Measurements from ENCODE around the gene TAF1C.

The TAF1C gene

DNA sequence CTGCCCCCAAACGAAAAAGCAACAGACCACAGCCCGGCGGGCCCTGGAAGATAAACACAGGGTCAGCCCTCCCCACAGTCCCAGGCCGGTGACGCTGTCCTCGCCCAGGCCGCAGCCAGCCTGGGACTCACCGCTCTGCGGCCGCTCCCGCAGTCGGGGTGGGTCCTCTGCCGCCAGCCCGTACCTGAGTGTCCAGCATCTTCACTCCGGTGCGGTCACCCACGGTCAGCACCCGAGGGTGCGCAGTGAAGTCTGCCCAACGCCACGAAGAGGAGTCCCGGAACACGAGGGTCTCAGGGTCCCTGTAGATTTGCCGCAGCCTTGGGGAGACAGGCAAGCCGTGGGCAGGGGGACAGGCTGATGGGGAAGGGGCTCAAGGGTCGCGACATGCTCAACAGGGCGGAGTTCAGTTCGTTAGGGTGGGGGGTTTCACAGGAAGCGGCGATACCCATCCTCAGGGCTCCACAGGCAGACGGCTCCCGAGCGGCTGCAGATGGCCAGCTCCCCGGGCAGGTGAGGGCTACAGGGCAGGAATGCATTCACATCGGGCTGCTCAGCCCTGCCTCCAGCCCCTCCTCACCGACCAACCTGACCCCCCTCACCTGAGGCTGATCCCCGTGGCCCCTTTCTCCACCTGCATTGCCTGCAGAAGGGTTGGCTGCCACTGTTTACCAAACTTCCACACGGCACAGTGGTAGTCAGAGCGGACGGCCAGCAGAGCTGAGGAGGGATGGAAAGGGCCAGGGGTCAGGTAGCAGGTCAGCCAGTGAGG lies 5.5 kb downstream of the TAF1C start:
- peaks cover 13% of the 10 kb centered on the region for H3K4me1 ChIP-seq (ENCODE audit: insufficient read depth, poor library complexity, severe bottlenecking)
- H3K4me3 ChIP-seq (ENCODE audit: severe bottlenecking), result no peak overlapping the region
- TF ChIP-seq, protein P1, sequence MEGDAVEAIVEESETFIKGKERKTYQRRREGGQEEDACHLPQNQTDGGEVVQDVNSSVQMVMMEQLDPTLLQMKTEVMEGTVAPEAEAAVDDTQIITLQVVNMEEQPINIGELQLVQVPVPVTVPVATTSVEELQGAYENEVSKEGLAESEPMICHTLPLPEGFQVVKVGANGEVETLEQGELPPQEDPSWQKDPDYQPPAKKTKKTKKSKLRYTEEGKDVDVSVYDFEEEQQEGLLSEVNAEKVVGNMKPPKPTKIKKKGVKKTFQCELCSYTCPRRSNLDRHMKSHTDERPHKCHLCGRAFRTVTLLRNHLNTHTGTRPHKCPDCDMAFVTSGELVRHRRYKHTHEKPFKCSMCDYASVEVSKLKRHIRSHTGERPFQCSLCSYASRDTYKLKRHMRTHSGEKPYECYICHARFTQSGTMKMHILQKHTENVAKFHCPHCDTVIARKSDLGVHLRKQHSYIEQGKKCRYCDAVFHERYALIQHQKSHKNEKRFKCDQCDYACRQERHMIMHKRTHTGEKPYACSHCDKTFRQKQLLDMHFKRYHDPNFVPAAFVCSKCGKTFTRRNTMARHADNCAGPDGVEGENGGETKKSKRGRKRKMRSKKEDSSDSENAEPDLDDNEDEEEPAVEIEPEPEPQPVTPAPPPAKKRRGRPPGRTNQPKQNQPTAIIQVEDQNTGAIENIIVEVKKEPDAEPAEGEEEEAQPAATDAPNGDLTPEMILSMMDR (IDR thresholded peaks at IDR 0.05; ENCODE audit: poor library complexity, severe bottlenecking), result no peak
- H3K36me3 ChIP-seq (ENCODE audit: low read depth), result peaks cover 46% of the 10 kb centered on the region
- H3K9me3 ChIP-seq (ENCODE audit: severe bottlenecking), result no peaks in the 10 kb centered on the region
- ATAC-seq (ENCODE audit: low read depth) (no peak), DNase-seq (ENCODE audit: low spot score) (no peak)
- no peaks in the 10 kb centered on the region for H3K27me3 ChIP-seq (ENCODE audit: insufficient read depth, poor library complexity, severe bottlenecking)
- no peak overlapping the region for H3K27ac ChIP-seq (ENCODE audit: poor library complexity, severe bottlenecking)

DNA sequence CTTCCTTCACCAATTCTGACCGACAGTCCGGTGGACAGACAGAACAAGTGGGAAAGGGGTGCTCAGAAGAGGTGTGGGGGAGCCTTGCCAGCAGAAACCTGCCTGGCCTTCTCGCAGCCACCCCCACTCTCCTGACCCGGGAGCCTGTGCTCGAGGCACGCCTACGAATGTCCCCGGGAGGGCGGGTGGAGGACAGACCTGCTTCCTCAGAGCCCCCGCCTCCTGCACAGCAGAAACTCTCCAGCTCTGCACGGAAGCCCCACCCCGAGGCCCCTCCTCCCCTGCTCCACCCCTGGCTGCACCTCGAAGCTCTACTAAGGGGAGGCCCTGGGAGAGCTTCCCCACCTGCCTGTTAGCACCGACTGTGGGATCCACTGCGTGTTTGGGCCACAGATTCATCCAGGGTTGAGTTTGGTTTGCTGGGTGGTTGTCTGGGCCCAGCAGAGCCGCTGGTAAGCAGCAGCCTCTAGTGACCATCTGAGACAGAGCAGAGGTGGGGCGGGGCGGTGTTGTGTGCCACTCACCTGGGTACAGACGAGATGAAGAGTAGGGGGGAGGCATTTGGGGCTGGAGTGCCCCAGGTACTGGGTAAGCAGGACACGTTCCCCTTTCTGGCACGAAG lies 6.2 kb downstream of the TAF1C start:
- Histone ChIP-seq H3K4me3 (ENCODE audit: severe bottlenecking) (no peak overlapping the region), H3K4me1 (ENCODE audit: insufficient read depth, poor library complexity, severe bottlenecking) (peaks cover 16% of the 10 kb centered on the region), H3K27ac (ENCODE audit: poor library complexity, severe bottlenecking) (no peak overlapping the region), H3K36me3 (ENCODE audit: low read depth) (peaks cover 46% of the 10 kb centered on the region), H3K9me3 (ENCODE audit: severe bottlenecking) (no peaks in the 10 kb centered on the region), H3K27me3 (ENCODE audit: insufficient read depth, poor library complexity, severe bottlenecking) (no peaks in the 10 kb centered on the region)
- DNase-seq (ENCODE audit: low spot score), result no peak
- ATAC-seq (ENCODE audit: low read depth), result no peak
- TF ChIP-seq, protein P1 (IDR thresholded peaks at IDR 0.05; ENCODE audit: poor library complexity, severe bottlenecking), result no peak

DNA sequence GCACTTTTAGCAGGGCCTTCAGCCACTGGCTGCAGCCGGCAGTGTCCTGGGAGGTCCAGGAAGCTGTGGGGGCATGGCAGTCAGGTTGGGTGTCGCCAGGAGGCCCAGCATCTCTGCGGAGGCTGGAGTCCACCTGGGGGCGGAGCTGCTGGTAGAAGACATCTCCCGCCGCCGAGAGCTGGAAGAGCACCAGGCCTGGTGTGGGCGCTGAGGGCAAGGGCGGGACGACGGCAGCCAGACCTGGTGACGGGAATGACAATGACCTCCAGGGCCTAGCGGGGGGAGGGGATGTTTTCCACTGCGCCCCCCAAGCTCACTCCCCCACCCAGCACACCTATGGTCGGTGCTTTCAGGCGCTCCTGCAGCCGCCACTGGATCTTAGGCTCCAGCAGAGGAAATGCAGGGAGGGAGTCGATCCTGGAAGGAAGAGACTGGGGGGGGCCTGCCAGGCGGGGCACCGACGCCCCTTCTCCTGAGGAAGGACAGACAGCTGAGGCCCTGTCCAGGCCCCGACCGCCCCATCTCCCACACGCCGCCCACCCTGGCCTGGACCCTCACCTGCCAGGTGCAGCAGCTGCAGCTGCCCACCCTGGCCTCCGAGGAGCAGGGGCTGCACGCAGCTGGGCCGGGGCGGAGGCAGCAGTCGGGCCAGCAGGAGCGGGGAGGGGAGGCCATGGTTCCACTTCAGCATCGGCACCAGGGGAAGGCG lies 7.1 kb downstream of the TAF1C start:
- Histone ChIP-seq H3K9me3 (ENCODE audit: severe bottlenecking) (no peaks in the 10 kb centered on the region), H3K27ac (ENCODE audit: poor library complexity, severe bottlenecking) (no peak overlapping the region), H3K4me1 (ENCODE audit: insufficient read depth, poor library complexity, severe bottlenecking) (peaks cover 16% of the 10 kb centered on the region), H3K27me3 (ENCODE audit: insufficient read depth, poor library complexity, severe bottlenecking) (no peaks in the 10 kb centered on the region), H3K36me3 (ENCODE audit: low read depth) (peaks cover 40% of the 10 kb centered on the region), H3K4me3 (ENCODE audit: severe bottlenecking) (no peak overlapping the region)
- ATAC-seq (ENCODE audit: low read depth) (no peak), DNase-seq (ENCODE audit: low spot score) (no peak)
- TF ChIP-seq, protein P1 (IDR thresholded peaks at IDR 0.05; ENCODE audit: poor library complexity, severe bottlenecking), result no peak

DNA sequence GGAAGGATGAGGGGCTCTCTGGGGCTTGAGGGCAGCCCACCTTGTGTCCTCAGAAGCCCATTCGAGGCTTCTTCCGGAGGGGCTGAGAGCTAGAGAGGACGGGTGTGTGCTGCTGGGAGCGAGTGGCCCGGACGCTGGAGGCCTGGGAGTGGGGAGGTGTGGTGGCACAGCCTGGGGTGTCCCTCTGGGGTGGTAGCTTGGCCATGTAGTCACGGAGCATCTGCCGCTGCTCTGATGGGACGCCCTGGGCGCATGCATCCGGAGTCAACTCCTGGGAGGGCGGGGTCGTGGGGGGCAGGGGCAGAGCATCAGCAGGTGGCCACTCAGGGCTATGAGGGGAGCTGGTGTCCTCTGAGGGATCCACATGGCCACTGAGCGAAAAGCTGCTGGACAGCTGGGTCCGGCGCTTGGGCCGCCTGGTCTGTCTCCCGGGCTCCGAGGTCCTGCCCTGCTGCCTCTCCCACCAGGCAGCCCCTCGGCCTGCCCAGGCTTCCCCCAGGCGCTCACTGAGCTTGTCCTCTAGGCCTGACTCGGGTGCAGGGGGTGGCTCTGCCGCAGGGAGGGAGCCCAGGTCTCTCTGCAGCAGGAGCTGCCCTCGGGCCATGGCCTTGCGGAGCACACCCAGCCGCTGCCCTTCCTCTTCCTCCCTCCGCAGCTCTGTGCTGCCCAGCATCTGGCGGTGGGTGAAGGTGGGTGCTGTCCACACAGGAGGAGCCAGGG lies 7.8 kb downstream of the TAF1C start:
- H3K36me3 ChIP-seq (ENCODE audit: low read depth), result peaks cover 34% of the 10 kb centered on the region
- H3K4me3 ChIP-seq (ENCODE audit: severe bottlenecking), result no peak overlapping the region
- no peak overlapping the region for H3K27ac ChIP-seq (ENCODE audit: poor library complexity, severe bottlenecking)
- H3K4me1 ChIP-seq (ENCODE audit: insufficient read depth, poor library complexity, severe bottlenecking), result peaks cover 16% of the 10 kb centered on the region
- H3K27me3 ChIP-seq (ENCODE audit: insufficient read depth, poor library complexity, severe bottlenecking), result no peaks in the 10 kb centered on the region
- no peaks in the 10 kb centered on the region for H3K9me3 ChIP-seq (ENCODE audit: severe bottlenecking)
- TF ChIP-seq, protein P1 (IDR thresholded peaks at IDR 0.05; ENCODE audit: poor library complexity, severe bottlenecking), result no peak
- no peak for DNase-seq (ENCODE audit: low spot score)
- no peak for ATAC-seq (ENCODE audit: low read depth)
